CD4-positive, alpha-beta T cell treated with Interleukin-2 at 100 ng/mL for 4 hours (primary cell): Measurements from ENCODE around the gene MRPL22.
"Not testable (repeated sequence)": the region's sequence is repeated elsewhere in the genome, so short reads cannot be mapped to it uniquely, and the experiment has no call there.

Source experiments
- DNase-seq: peaks from one replicate; pipeline ENCODE4 v3.0.0-alpha.2; 2020; ENCODE audit warnings: low spot score

MRPL22 gene

GRCh38 chr5:154997746-154998145, 56.9 kb downstream of the MRPL22 start:
- DNase-seq, result no peak

DNA sequence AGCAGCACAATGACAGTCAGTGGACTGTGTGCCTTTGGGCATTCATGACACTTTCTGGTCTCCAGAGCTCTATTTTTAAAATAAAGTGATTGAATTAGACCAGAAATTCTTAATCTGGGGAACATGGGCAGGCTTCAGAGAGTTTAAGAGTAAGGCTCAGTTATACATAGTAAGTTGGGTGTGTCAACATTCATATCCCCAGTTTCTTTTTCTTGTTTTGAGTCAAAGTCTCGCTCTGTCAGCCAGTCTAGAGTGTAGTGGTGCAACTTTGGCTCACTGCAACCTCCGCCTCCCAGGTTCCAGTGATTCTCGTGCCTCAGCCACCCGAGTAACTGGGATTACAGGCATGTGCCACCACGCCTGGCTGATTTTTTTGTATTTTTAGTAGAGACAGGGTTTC, 59.0 kb downstream of the MRPL22 start:
- DNase-seq, result no peak

GRCh38 chr5:155001523-155001922, 60.6 kb downstream of the MRPL22 start:
- DNase-seq, result no peak

GRCh38 chr5:155002722-155003121, 61.8 kb downstream of the MRPL22 start:
- not testable (repeated sequence) for DNase-seq

DNA sequence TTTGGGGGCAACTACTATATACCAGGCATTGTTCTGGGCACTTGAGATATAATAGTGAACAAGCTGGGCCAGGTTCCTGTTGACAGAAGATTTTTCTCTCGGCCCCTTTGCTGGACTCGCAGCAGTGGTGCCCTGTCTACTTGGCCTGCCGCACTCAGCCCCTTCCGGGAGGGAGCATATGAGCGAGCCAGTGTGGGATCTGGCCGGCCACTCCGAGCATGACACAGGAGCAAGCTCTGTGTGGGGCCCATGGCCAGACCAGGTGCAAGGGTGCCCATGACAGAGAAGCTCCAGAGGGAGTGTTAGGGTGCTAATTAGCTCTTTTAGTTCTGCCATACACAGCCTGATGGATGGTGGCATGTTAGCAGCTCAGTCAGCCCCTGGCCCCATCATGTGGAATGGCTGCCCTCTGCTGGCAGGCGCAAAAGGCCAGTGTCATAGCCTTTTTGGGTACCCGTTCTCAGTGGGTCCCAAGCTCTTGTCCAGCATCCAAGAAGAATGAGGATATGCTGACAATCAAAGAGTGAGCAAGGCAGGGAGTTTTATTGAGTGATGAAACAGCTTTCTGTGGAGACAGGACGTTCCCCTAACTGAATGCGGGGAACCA, 63.4 kb downstream of the MRPL22 start:
- no peak for DNase-seq

GRCh38 chr5:155006265-155006664, 65.4 kb downstream of the MRPL22 start:
- not testable (repeated sequence) for DNase-seq

GRCh38 chr5:155008669-155009068, 67.8 kb downstream of the MRPL22 start:
- DNase-seq, result no peak

GRCh38 chr5:155010881-155011280, 70.0 kb downstream of the MRPL22 start:
- no peak for DNase-seq

GRCh38 chr5:155013526-155013925, 72.7 kb downstream of the MRPL22 start, which contains the start of gene KIF4B:
TSS of gene KIF4B (plus strand) at chr5:155013755. CDS start at chr5:155013860, 105 bp downstream.
- no peak for DNase-seq

- DNase-seq, result no peak
Measured at GRCh38 chr5:155015239-155015638, 74.4 kb downstream of the MRPL22 start.

DNA sequence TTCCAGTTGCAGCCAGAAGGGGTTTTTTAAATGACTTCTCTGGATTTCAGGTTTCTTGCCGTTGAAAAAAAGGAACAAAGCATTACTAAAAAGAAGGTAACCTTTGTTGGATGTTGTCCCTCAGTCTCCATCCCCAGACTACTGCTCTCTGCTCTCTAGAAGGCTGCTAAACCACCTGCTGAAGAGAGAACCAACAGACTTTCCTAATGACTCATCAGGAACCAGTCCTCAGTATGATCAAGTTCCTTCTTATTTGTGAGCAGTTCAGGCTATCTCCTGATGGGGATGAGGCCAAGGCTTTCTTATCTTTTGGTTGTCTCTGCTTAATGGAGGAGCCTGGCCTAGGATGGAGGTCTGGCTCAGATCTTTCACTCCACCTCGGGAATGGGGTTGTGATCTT, 76.7 kb downstream of the MRPL22 start:
- DNase-seq, result no peak
